IMR-90 (cell line): ENCODE measurements around the gene BTBD17. TPM values are rescaled to one million over a fixed set of nuclear protein-coding genes. Genes with fewer than 3 reads are reported as not detected.

ENCODE experiments used
- ATAC-seq: fragments of 200-7000 bp; cut with Tn5 transposase; 2 replicates; pipeline ENCODE4 v1.9.1; 2020; ENCODE audit warnings: low read depth, mild to moderate bottlenecking, moderate library complexity
- BruUV-seq: library from RNA; stranded (reverse); fragments of 400-500 nt; replicated peaks from 2 replicates; lab custom pipeline; 2021; lab: Mats Ljungman, UMichigan
- CTCF ChIA-PET: fragments of 300-600 bp; formaldehyde crosslinking; extraction: SDS; loops from one replicate; lab custom pipeline; 2021; ENCODE audit warnings: antibody characterized with exemption; lab: Yijun Ruan, JAX
- POLR2A ChIA-PET: fragments of 300-600 bp; sonication (Branson Sonifier 250); formaldehyde crosslinking; loops from one replicate; lab custom pipeline; 2022; ENCODE audit warnings: antibody characterized with exemption; ENCODE audit not compliant: unreplicated experiment; lab: Charles Lee
- DNase-seq: peaks from one replicate; pipeline ENCODE4 v3.0.0; 2013
- H2AFZ ChIP-seq: replicated peaks from 2 replicates; pipeline ENCODE3; 2013; ENCODE audit warnings: low read length, mild to moderate bottlenecking; ENCODE audit not compliant: poor library complexity
- H2AK5ac ChIP-seq: 2 replicates; pipeline ENCODE4 v1.6.1; 2013; ENCODE audit warnings: low read depth, low read length, inconsistent platforms
- H2AK9ac ChIP-seq: replicated peaks from 2 replicates; pipeline ENCODE3; 2013; ENCODE audit warnings: mild to moderate bottlenecking, low read depth, low read length, moderate library complexity; ENCODE audit not compliant: poor library complexity
- H2BK120ac ChIP-seq: 2 replicates; pipeline ENCODE4 v1.6.1; 2013; ENCODE audit warnings: low read depth, low read length, inconsistent platforms
- H2BK15ac ChIP-seq: 3 replicates; pipeline ENCODE4 v1.6.1; 2013; ENCODE audit warnings: low read depth, low read length, inconsistent platforms
- H2BK20ac ChIP-seq: 2 replicates; pipeline ENCODE4 v1.6.1; 2013; ENCODE audit warnings: low read depth, mild to moderate bottlenecking, inconsistent platforms, low read length, moderate library complexity
- H2BK5ac ChIP-seq: 2 replicates; pipeline ENCODE4 v1.6.1; 2013; ENCODE audit warnings: mild to moderate bottlenecking, low read depth, low read length, inconsistent platforms; ENCODE audit not compliant: poor library complexity, severe bottlenecking
- H3K14ac ChIP-seq: replicated peaks from 2 replicates; pipeline ENCODE4 v1.6.1; 2013; ENCODE audit warnings: low read depth, low read length, inconsistent platforms
- H3K18ac ChIP-seq: 2 replicates; pipeline ENCODE4 v1.6.1; 2013; ENCODE audit warnings: low read depth, low read length, control low read depth
- H3K23ac ChIP-seq: 2 replicates; pipeline ENCODE4 v1.6.1; 2013; ENCODE audit warnings: low read depth, low read length, inconsistent platforms
- H3K27ac ChIP-seq: 2 replicates; pipeline ENCODE4 v1.5.1; 2013; ENCODE audit warnings: mild to moderate bottlenecking, control low read depth, low read length; ENCODE audit not compliant: insufficient read depth
- H3K27me3 ChIP-seq: 2 replicates; pipeline ENCODE4 v1.6.1; 2013; ENCODE audit warnings: low read length; ENCODE audit not compliant: control insufficient read depth, insufficient read depth
- H3K36me3 ChIP-seq: 2 replicates; pipeline ENCODE4 v1.6.1; 2013; ENCODE audit warnings: low read length, mixed read lengths; ENCODE audit not compliant: control insufficient read depth, insufficient read depth
- H3K4ac ChIP-seq: 2 replicates; pipeline ENCODE4 v1.6.1; 2013; ENCODE audit warnings: low read depth, low read length, inconsistent platforms
- H3K4me1 ChIP-seq: 2 replicates; pipeline ENCODE4 v1.6.1; 2013; ENCODE audit warnings: low read length, mixed read lengths; ENCODE audit not compliant: control insufficient read depth, insufficient read depth
- H3K4me2 ChIP-seq: 2 replicates; pipeline ENCODE4 v1.6.1; 2013; ENCODE audit warnings: low read depth, mild to moderate bottlenecking, control low read depth, low read length, moderate library complexity
- H3K4me3 ChIP-seq: 2 replicates; pipeline ENCODE4 v1.5.1; 2013; ENCODE audit warnings: low read depth, mild to moderate bottlenecking, control low read depth, low read length, moderate library complexity; ENCODE audit not compliant: insufficient read depth
- H3K56ac ChIP-seq: 2 replicates; pipeline ENCODE4 v1.6.1; 2013; ENCODE audit warnings: low read length, inconsistent platforms; ENCODE audit not compliant: insufficient read depth; ENCODE audit errors: extremely low read depth
- H3K79me1 ChIP-seq, 2 experiments: 2 replicates each; pipeline ENCODE4 v1.6.1; 2013; ENCODE audit warnings: low read length in 2 of 2, inconsistent platforms in 1 of 2, low read depth in 1 of 2
- H3K9ac ChIP-seq: 2 replicates; pipeline ENCODE4 v1.6.1; 2013; ENCODE audit warnings: low read depth, low read length, control low read depth
- H3K9me1 ChIP-seq: 2 replicates; pipeline ENCODE4 v1.6.1; 2013; ENCODE audit warnings: low read length, inconsistent platforms; ENCODE audit not compliant: insufficient read depth
- H3K9me3 ChIP-seq: 2 replicates; pipeline ENCODE4 v1.6.1; 2013; ENCODE audit warnings: low read length; ENCODE audit not compliant: control insufficient read depth, insufficient read depth
- H4K20me1 ChIP-seq: 2 replicates; pipeline ENCODE4 v1.6.1; 2013; ENCODE audit warnings: low read length, inconsistent platforms; ENCODE audit not compliant: insufficient read depth
- H4K5ac ChIP-seq: 2 replicates; pipeline ENCODE4 v1.6.1; 2013; ENCODE audit warnings: mild to moderate bottlenecking, low read depth, low read length, control low read depth
- H4K8ac ChIP-seq, 2 experiments: 2 replicates each; pipeline ENCODE4 v1.6.1; 2013; ENCODE audit warnings: low read depth in 2 of 2, low read length in 2 of 2, control low read depth in 1 of 2, inconsistent platforms in 1 of 2
- H4K91ac ChIP-seq: 2 replicates; pipeline ENCODE4 v1.6.1; 2013; ENCODE audit warnings: low read depth, low read length, inconsistent platforms; ENCODE audit not compliant: insufficient read depth
- SMC3 ChIP-seq: fragments of 150-350 bp; IDR thresholded peaks from 2 replicates; pipeline ENCODE4 v1.6.1; 2016; ENCODE audit warnings: low read depth, mild to moderate bottlenecking, antibody characterized with exemption, low read length, moderate library complexity
- USF2 ChIP-seq: fragments of 150-350 bp; IDR thresholded peaks from 2 replicates; pipeline ENCODE4 v1.6.1; 2017; ENCODE audit warnings: mild to moderate bottlenecking, antibody characterized with exemption, low read length, low read depth
- WGBS, 2 experiments: methylation state at CpG; one replicate each; pipeline versions ENCODE4 v1.1.5 to v1.1.7; 2013; ENCODE audit warnings: missing lambda C conversion rate in 2 of 2; ENCODE audit not compliant: insufficient read length in 1 of 2; ENCODE audit errors: extremely low coverage in 2 of 2; 5-methylcytosine and 5-hydroxymethylcytosine counted together
- dilution Hi-C: fragments of 300-500 bp; cut with HindIII; formaldehyde crosslinking; loops from one replicate; pipeline ENCODE4 v1.14.3; 2018; ENCODE audit warnings: low sequenced_read_pairs; ENCODE audit not compliant: unreplicated experiment
- in situ Hi-C: fragments of 300-500 bp; cut with MboI; formaldehyde crosslinking; loops from 3 replicates; pipeline ENCODE4 v1.14.3; 2019; ENCODE audit warnings: low sequenced_read_pairs, inconsistent platforms, mixed read lengths
- intact Hi-C: fragments of 100-400 bp; cut with micrococcal nuclease; formaldehyde crosslinking; loops from 2 replicates; pipeline ENCODE4 v1.10.0; 2022
- polyA plus RNA-seq, 3 experiments: library from polyadenylated mRNA; depleted of rRNA; stranded (reverse); fragments of >200 nt; gene quantifications; 2 replicates each; pipeline ENCODE4 v1.2.3, GENCODE V29; 2012; ENCODE audit warnings: low replicate concordance in 1 of 3
- total RNA-seq: library from RNA; depleted of rRNA; stranded (reverse); fragments of >200 nt; gene quantifications from 2 replicates; pipeline ENCODE4 v1.2.3, GENCODE V29; 2012

BTBD17 gene
- total and polyA plus RNA-seq, 2 of the 4 experiments (the other 2 are of a cell fraction), result not detected

GRCh38 chr17:74396567-74396966 lies 34.9 kb upstream of the BTBD17 start:
- DNase-seq (no peak), ATAC-seq (no peak)
- Histone ChIP-seq H2BK20ac (no peak overlapping the region), H4K91ac (no peak overlapping the region), H3K4me1 (no peaks in the 10 kb centered on the region), H3K9ac (no peak overlapping the region), H3K18ac (no peak overlapping the region), H3K23ac (no peak overlapping the region), H2AFZ (no peak overlapping the region), H4K20me1 (no peaks in the 10 kb centered on the region), H3K27me3 (no peaks in the 10 kb centered on the region), H2BK15ac (no peak overlapping the region), H3K4me3 (no peak overlapping the region), H3K36me3 (no peaks in the 10 kb centered on the region), H3K9me3 (peaks cover 13% of the 10 kb centered on the region), H3K56ac (no peak overlapping the region), H3K4me2 (no peak overlapping the region), H3K9me1 (no peaks in the 10 kb centered on the region), H3K27ac (no peak overlapping the region), H2AK5ac (no peak overlapping the region), H4K8ac (no peak overlapping the region), H3K79me1 (no peaks in the 10 kb centered on the region), H3K4ac (no peak overlapping the region), H2BK5ac (no peak overlapping the region), H3K14ac (no peak overlapping the region), H4K5ac (no peak overlapping the region), H2BK120ac (no peak overlapping the region), H2AK9ac (no peak overlapping the region)
- WGBS, 2 experiments, result no CpG with 5 or more reads among the region's 4 CpGs
- intact Hi-C loops, result no loop called here
- in situ Hi-C loops, result no loop called here
- ChIA-PET POLR2A (no interaction called here), CTCF (no interaction called here)
- dilution Hi-C loops, result no loop called here
- BruUV-seq, result no TSS peak
- TF ChIP-seq SMC3 (no peak), USF2 (no peak)
